ENCODE results near the gene SORL1-AS1.

The SORL1-AS1 gene

DNA sequence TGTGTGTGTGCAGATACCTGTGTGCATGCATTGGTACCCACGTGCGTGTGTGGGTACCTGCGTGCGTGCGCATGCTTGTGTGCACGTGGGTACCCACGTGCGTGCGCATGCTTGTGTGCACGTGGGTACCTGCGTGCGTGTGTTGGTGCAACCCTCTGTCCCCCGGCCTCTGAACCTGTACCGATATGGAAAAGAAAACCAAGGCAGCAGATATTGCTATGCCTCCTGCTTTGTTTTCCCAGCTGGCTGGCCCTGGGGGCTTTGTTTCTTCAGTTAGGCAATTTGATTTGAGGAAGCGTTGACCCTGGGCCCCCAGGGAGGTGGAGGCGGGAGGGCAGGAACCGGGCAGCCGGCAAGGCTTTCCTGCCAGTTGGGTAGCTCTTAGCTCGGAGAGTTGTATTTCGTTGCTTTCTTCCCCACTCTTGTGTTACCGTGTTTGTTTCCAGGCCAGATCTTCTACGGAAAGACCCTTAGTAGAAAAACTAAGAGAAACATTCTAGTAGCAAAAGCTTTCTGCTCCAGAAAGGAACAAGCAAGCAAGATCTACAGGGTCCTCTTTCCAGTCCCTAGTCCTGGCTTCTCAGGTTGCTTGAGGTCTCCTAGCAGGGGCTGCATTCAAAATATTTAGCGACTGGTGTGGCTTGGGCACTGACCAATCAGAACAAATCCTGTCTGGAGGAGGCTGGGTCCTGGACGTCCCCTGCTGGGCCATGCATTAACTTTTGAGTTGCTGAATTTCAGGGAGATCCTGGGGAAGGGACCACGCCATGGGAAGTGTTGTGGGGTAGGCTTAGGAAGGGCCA, 26.3 kb upstream of the SORL1-AS1 start:
- TF ChIP-seq, protein P1, sequence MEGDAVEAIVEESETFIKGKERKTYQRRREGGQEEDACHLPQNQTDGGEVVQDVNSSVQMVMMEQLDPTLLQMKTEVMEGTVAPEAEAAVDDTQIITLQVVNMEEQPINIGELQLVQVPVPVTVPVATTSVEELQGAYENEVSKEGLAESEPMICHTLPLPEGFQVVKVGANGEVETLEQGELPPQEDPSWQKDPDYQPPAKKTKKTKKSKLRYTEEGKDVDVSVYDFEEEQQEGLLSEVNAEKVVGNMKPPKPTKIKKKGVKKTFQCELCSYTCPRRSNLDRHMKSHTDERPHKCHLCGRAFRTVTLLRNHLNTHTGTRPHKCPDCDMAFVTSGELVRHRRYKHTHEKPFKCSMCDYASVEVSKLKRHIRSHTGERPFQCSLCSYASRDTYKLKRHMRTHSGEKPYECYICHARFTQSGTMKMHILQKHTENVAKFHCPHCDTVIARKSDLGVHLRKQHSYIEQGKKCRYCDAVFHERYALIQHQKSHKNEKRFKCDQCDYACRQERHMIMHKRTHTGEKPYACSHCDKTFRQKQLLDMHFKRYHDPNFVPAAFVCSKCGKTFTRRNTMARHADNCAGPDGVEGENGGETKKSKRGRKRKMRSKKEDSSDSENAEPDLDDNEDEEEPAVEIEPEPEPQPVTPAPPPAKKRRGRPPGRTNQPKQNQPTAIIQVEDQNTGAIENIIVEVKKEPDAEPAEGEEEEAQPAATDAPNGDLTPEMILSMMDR (IDR thresholded peaks at IDR 0.05; ENCODE audit: low read depth, low read length) = no peak
- Histone ChIP-seq H3K27me3 (no peaks in the 10 kb centered on the region), H3K4me3 (ENCODE audit: low read depth, low read length) (no peak overlapping the region), H3K4me1 (no peaks in the 10 kb centered on the region), H3K9me3 (no peaks in the 10 kb centered on the region), H3K36me3 (no peaks in the 10 kb centered on the region)
- DNase-seq = no peak

DNA sequence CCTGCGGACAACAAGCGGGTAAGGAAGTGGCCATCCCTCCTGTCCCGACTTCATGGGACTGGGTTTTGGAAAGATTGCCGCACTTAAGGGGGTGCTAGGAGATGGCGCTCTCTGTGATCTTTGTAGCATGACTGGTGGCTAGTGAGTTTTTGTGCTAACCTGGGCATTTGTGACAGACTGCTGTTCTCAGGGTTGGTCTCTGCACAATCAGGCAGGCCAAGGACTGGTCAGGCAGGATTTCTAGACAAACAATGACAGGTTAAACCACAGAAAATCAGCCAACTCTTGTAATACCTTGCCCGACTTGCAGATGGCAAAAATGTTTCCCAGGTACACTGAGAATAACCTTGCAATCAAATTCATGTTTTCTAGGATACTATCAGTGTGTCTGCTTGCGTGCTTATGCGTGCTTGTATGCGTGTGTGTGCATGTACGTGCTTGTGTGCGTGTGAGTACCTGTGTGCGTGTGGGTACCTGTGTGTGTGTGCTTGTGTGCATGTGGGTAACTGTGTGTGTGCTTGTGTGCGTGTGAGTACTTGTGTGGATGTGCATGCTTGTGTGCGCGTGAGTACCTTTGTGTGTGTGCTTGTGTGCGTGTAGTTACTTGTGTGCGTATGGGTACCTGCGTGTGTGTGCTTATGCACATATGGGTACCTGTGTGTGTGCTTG, 25.6 kb upstream of the SORL1-AS1 start:
- Histone ChIP-seq H3K9me3 (no peaks in the 10 kb centered on the region), H3K4me3 (ENCODE audit: low read depth, low read length) (no peak overlapping the region), H3K36me3 (no peaks in the 10 kb centered on the region), H3K27me3 (no peaks in the 10 kb centered on the region), H3K4me1 (no peaks in the 10 kb centered on the region)
- DNase-seq = no peak
- TF ChIP-seq, protein P1 (IDR thresholded peaks at IDR 0.05; ENCODE audit: low read depth, low read length) = no peak

DNA sequence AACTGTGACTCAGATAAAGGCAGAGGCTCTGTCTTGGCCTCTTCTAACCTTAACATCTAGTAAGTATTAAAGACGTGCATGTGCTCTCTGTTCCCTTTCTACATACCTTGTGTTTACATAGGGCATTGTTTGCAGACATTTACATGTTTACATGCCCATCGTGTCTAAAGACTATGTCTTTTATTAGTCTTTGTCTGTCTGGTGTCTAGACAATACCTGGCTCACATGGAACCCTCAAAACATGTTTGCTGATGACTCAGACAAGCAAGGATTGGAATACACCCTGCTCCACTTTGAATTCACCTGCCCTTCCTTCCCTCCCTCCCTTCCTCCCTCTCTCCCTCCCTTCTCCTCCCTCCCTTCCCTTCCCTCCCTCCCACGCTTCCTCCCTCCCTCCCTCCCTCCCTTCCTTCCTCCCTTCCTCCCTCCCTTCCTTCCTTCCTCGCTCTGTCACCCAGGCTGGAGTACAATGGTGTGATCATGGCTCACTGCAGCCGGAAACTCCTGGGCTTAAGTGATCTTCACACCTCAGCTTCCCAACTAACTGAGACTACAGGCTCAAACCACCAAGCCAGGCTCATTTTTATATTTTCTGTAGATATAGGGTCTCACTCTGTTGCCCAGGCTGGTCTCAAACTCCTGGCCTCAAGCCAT, 23.7 kb upstream of the SORL1-AS1 start:
- Histone ChIP-seq H3K4me3 (ENCODE audit: low read depth, low read length) (no peak overlapping the region), H3K9me3 (no peaks in the 10 kb centered on the region), H3K4me1 (no peaks in the 10 kb centered on the region), H3K27me3 (no peaks in the 10 kb centered on the region), H3K36me3 (no peaks in the 10 kb centered on the region)
- no peak for DNase-seq
- TF ChIP-seq, protein P1 (IDR thresholded peaks at IDR 0.05; ENCODE audit: low read depth, low read length) = no peak

DNA sequence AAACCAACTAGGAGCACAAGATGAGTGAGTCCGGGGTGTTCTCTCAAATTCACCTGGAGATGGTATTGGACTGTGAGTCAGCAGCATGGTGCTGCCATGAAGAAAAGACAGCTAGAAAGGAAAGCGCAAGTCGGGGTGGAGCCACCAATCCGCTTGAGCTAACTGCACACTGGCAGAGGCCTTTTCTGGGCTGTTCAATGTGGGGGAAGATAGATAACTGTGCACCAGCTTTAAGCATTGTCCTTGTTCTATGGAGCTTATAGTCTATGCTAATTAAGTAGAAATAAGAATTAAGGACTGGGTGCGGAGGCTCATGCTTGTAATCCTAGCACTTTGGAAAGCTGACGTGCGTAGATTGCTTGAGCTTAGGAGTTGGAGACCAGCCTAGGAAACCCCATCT, 21.9 kb upstream of the SORL1-AS1 start:
- H3K9me3 ChIP-seq = no peaks in the 10 kb centered on the region

DNA sequence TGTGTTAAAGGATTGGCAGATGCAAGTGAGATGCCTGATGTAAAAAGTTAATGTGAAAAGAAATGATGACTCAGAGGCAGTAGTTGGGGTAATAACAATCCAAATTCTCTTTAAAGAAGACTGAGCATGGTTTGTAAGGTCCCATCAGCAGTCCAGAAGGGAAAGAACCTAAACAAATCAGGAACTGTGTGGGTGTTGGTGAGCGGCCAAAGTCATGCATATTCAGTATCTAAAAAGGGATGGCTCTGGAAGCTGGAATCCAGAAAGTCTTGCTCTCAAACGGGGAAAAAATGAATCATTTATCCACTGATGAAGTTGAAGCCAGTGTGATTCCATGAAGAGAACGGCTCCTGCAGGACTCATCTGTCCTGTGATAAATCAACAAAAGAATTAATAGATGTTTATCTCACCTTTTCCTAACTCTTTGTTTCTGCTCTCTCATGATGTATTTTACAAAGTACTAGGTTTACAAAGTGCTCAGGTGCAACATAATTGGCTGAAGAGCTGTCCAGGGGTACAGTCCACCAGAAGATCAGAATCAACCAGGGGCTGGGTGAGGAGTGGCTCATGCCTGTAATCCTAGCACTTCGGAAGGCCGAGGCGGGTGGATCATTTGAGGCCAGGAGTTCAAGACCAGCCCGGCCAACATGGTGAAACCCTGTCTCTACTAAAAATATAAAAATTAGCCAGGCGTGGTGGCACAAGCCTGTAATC, 20.5 kb upstream of the SORL1-AS1 start:
- H3K36me3 ChIP-seq = no peaks in the 10 kb centered on the region; the same call in 1 of the 2 replicates

More for the DNA sequence above, 21.9 kb upstream of the SORL1-AS1 start:
- H3K27me3 ChIP-seq = no peaks in the 10 kb centered on the region
- TF ChIP-seq, protein P1 (IDR thresholded peaks at IDR 0.05; ENCODE audit: low read depth, low read length) = no peak
- no peaks in the 10 kb centered on the region for H3K4me1 ChIP-seq
- no peak for DNase-seq
- H3K4me3 ChIP-seq (ENCODE audit: low read depth, low read length) = no peak overlapping the region
- H3K36me3 ChIP-seq = no peaks in the 10 kb centered on the region; the same call in 1 of the 2 replicates

More for the DNA sequence above, 20.5 kb upstream of the SORL1-AS1 start:
- no peak for DNase-seq
- TF ChIP-seq, protein P1 (IDR thresholded peaks at IDR 0.05; ENCODE audit: low read depth, low read length) = no peak
- Histone ChIP-seq H3K4me3 (ENCODE audit: low read depth, low read length) (no peak overlapping the region), H3K4me1 (no peaks in the 10 kb centered on the region), H3K9me3 (no peaks in the 10 kb centered on the region), H3K27me3 (no peaks in the 10 kb centered on the region)
